MM.1S (cell line): ENCODE data around the gene MEF2C.

Experiments
- DNase-seq: peaks from one replicate; pipeline ENCODE4 v3.0.0-alpha.2; 2015
- H2AFZ ChIP-seq: fragments of 300-600 bp; sonication (generic); 2 replicates; pipeline ENCODE4 v1.6.0; 2016; ENCODE audit warnings: antibody characterized with exemption, low read length
- H3F3A ChIP-seq: fragments of 300-600 bp; sonication (generic); 2 replicates; pipeline ENCODE4 v1.6.1; 2016; ENCODE audit warnings: mild to moderate bottlenecking, antibody characterized with exemption, low read length, moderate library complexity, mixed read lengths; ENCODE audit not compliant: insufficient read depth
- H3K27ac ChIP-seq: fragments of 300-600 bp; sonication (generic); 2 replicates; pipeline ENCODE4 v1.5.1; 2016; ENCODE audit warnings: mild to moderate bottlenecking, low read length
- H3K27me3 ChIP-seq: fragments of 300-600 bp; sonication (generic); replicated peaks from 2 replicates; pipeline ENCODE4 v1.6.0; 2016; ENCODE audit warnings: low read length; ENCODE audit not compliant: insufficient read depth
- H3K36me3 ChIP-seq: fragments of 300-600 bp; sonication (generic); replicated peaks from 2 replicates; pipeline ENCODE4 v1.6.1; 2016; ENCODE audit warnings: mild to moderate bottlenecking, low read length, mixed read lengths; ENCODE audit not compliant: insufficient read depth
- H3K4me1 ChIP-seq: fragments of 300-600 bp; sonication (generic); 2 replicates; pipeline ENCODE4 v1.6.1; 2016; ENCODE audit warnings: low read length, mixed read lengths
- H3K4me2 ChIP-seq: fragments of 300-600 bp; sonication (generic); 2 replicates; pipeline ENCODE4 v1.6.0; 2016; ENCODE audit warnings: low read depth, low read length
- H3K4me3 ChIP-seq: fragments of 300-600 bp; sonication (generic); 2 replicates; pipeline ENCODE4 v1.5.1; 2016; ENCODE audit warnings: low read length, mixed read lengths
- H3K79me2 ChIP-seq: fragments of 300-600 bp; sonication (generic); 2 replicates; pipeline ENCODE4 v1.6.1; 2016; ENCODE audit warnings: mixed run types, low read length, mixed read lengths
- H3K9ac ChIP-seq: fragments of 300-600 bp; sonication (generic); 2 replicates; pipeline ENCODE4 v1.6.1; 2016; ENCODE audit warnings: low read length, mixed read lengths
- H3K9me2 ChIP-seq: fragments of 300-600 bp; sonication (generic); replicated peaks from 2 replicates; pipeline ENCODE4 v1.6.1; 2016; ENCODE audit warnings: mild to moderate bottlenecking, low read length, mixed read lengths; ENCODE audit not compliant: insufficient read depth
- H3K9me3 ChIP-seq: fragments of 300-600 bp; sonication (generic); replicated peaks from 2 replicates; pipeline ENCODE4 v1.6.1; 2016; ENCODE audit warnings: mild to moderate bottlenecking, low read length, mixed read lengths; ENCODE audit not compliant: insufficient read depth
- H4K20me1 ChIP-seq: fragments of 300-600 bp; sonication (generic); 2 replicates; pipeline ENCODE4 v1.6.1; 2016; ENCODE audit warnings: mild to moderate bottlenecking, low read length, moderate library complexity, mixed read lengths; ENCODE audit not compliant: insufficient read depth
- EZH2 ChIP-seq: fragments of 300-600 bp; sonication (generic); optimal IDR thresholded peaks from 2 replicates; pipeline ENCODE3; 2017; ENCODE audit warnings: low read depth, mild to moderate bottlenecking, antibody characterized with exemption, low read length, mixed read lengths
- EZH2phosphoT487 ChIP-seq: fragments of 300-600 bp; sonication (generic); IDR thresholded peaks from 2 replicates; pipeline ENCODE4 v1.6.1; 2018; ENCODE audit warnings: antibody characterized with exemption, low read length
- TF ChIP-seq, protein P1 (sequence below): fragments of 300-600 bp; sonication (generic); IDR thresholded peaks from 2 replicates; pipeline ENCODE4 v1.5.1; 2016; ENCODE audit warnings: antibody characterized with exemption, low read length, mixed read lengths

MEF2C gene

DNA sequence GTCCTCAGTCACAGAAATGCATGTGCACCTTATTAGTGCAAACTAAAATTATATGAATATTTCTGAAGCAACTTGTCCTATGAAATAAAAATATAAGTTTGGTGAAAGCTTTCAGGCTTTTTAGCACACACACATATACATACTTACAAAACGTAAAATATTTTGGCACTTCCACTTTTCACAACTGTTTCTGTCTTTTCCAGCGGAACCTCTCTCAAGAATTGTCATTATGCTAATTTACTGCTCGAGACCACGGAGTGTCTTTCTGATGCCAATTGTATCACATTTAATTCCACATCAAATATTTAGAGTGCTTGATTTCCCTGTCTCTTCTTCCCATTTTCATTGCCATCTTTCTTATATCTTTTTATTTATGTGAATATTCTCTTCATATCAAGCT lies 100.4 kb downstream of the MEF2C start:
- H3F3A ChIP-seq = peaks cover 6% of the 10 kb centered on the region; the same call in 1 of the 2 replicates
- peaks cover 3% of the 10 kb centered on the region; the same call in 1 of the 2 replicates for H3K36me3 ChIP-seq
- no peak overlapping the region for H2AFZ ChIP-seq
- peaks cover 42% of the 10 kb centered on the region for H4K20me1 ChIP-seq
- DNase-seq = no peak
- H3K27me3 ChIP-seq = no peaks in the 10 kb centered on the region
- no peaks in the 10 kb centered on the region for H3K9me3 ChIP-seq
- H3K4me2 ChIP-seq = no peak overlapping the region
- H3K27ac ChIP-seq = no peak overlapping the region
- peaks cover 99% of the 10 kb centered on the region for H3K79me2 ChIP-seq
- H3K4me1 ChIP-seq = no peaks in the 10 kb centered on the region
- H3K9me2 ChIP-seq = no peaks in the 10 kb centered on the region
- no peak overlapping the region for H3K4me3 ChIP-seq
- no peak overlapping the region for H3K9ac ChIP-seq
- TF ChIP-seq EZH2phosphoT487 (no peak), EZH2 (no peak)
- TF ChIP-seq, protein P1, sequence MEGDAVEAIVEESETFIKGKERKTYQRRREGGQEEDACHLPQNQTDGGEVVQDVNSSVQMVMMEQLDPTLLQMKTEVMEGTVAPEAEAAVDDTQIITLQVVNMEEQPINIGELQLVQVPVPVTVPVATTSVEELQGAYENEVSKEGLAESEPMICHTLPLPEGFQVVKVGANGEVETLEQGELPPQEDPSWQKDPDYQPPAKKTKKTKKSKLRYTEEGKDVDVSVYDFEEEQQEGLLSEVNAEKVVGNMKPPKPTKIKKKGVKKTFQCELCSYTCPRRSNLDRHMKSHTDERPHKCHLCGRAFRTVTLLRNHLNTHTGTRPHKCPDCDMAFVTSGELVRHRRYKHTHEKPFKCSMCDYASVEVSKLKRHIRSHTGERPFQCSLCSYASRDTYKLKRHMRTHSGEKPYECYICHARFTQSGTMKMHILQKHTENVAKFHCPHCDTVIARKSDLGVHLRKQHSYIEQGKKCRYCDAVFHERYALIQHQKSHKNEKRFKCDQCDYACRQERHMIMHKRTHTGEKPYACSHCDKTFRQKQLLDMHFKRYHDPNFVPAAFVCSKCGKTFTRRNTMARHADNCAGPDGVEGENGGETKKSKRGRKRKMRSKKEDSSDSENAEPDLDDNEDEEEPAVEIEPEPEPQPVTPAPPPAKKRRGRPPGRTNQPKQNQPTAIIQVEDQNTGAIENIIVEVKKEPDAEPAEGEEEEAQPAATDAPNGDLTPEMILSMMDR = no peak

DNA sequence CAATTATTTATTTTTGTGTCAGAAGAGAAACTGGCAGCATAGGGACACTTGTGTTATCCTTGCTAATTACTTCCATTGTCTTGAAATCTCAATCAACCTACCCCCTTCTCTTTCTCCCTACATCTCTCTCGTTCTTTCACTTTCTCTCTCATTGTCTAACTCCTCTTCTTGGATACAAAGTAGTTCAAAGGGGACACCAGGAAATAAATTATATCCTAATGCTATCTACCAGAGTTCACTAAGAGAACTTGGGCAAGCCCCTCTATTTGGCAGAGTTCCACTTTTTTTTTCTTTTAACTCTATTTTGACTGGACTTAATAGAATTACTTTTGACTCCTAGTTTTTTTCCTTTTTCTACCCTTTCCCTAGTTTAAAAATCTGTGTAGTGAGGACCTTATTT lies 102.2 kb downstream of the MEF2C start:
- TF ChIP-seq, protein P1 = no peak
- TF ChIP-seq EZH2 (no peak), EZH2phosphoT487 (no peak)

DNA sequence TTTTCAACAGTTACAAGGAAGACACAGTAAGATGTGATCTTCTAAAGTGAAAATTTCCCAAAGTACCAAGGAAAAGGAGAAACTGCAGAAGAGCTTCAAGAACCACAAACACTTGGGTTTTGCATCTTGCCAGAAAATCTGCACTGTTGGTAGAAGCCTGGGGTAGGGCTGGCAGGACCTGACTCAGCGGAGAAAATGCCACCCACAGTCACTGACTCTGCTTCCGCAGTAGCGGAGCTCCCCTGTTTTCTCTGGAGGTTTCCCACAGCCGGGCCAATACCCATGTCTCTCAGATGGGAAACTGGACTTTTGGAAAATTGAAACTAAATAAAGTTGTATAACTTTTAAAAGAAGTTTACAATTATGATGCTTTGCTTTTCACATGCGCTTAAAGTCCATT lies 104.2 kb downstream of the MEF2C start:
- Histone ChIP-seq H3K79me2 (peaks cover 99% of the 10 kb centered on the region), H3K27me3 (no peaks in the 10 kb centered on the region), H3F3A (peaks cover 6% of the 10 kb centered on the region; the same call in 1 of the 2 replicates), H4K20me1 (peaks cover 33% of the 10 kb centered on the region), H3K4me1 (no peaks in the 10 kb centered on the region), H3K27ac (no peak overlapping the region), H3K36me3 (peaks cover 6% of the 10 kb centered on the region; the same call in 1 of the 2 replicates), H3K9me3 (no peaks in the 10 kb centered on the region), H3K4me3 (no peak overlapping the region), H2AFZ (no peak overlapping the region), H3K9ac (no peak overlapping the region), H3K4me2 (no peak overlapping the region), H3K9me2 (no peaks in the 10 kb centered on the region)
- no peak for TF ChIP-seq EZH2phosphoT487
- TF ChIP-seq, protein P1 = no peak
- no peak for TF ChIP-seq EZH2
- no peak for DNase-seq

More for the DNA sequence above, 102.2 kb downstream of the MEF2C start:
- Histone ChIP-seq H3K9me2 (no peaks in the 10 kb centered on the region), H3K4me1 (no peaks in the 10 kb centered on the region), H3K9me3 (no peaks in the 10 kb centered on the region), H3K27me3 (no peaks in the 10 kb centered on the region), H4K20me1 (peaks cover 42% of the 10 kb centered on the region), H3F3A (peaks cover 6% of the 10 kb centered on the region; the same call in 1 of the 2 replicates), H3K4me2 (no peak overlapping the region), H2AFZ (no peak overlapping the region), H3K9ac (no peak overlapping the region), H3K79me2 (peaks cover 99% of the 10 kb centered on the region), H3K27ac (no peak overlapping the region), H3K36me3 (peaks cover 3% of the 10 kb centered on the region; the same call in 1 of the 2 replicates), H3K4me3 (no peak overlapping the region)
- DNase-seq = no peak
